ENCODE measurements around the gene CREB5. TPM values are rescaled to one million over a fixed set of nuclear protein-coding genes. Genes with fewer than 3 reads are reported as not detected.

The CREB5 gene
- total and polyA plus RNA-seq, 7 donors: 0.80 to 42.1 (median 4.6) TPM

- H3K4me1 ChIP-seq: no peaks in the 10 kb centered on the region
- no peaks in the 10 kb centered on the region for H3K27me3 ChIP-seq
- H3K4me3 ChIP-seq: no peak overlapping the region
- H3K9me3 ChIP-seq: no peaks in the 10 kb centered on the region
- 77 to 84% methylated on average over 5 of the region's 5 CpGs for WGBS, 2 donors
- DNase-seq: no peak
- H3K36me3 ChIP-seq: no peaks in the 10 kb centered on the region
- no peak overlapping the region for H3K27ac ChIP-seq
- no peak for TF ChIP-seq EP300 (IDR thresholded peaks at IDR 0.05)
- TF ChIP-seq CTCF (IDR thresholded peaks at IDR 0.05): no peak
- TF ChIP-seq POLR2AphosphoS5 (IDR thresholded peaks at IDR 0.05): no peak
- no peak for TF ChIP-seq POLR2A (IDR thresholded peaks at IDR 0.05)
- intact Hi-C loops (cut with DNase I): no loop called here
Measured at GRCh38 chr7:28517206-28517605, 104.9 kb downstream of the CREB5 start.

- DNase-seq: no peak
- WGBS, 2 donors: 91 to 94% methylated on average over 7 of the region's 7 CpGs
- H3K27me3 ChIP-seq: no peaks in the 10 kb centered on the region
- H3K36me3 ChIP-seq: no peaks in the 10 kb centered on the region
- no peaks in the 10 kb centered on the region for H3K4me1 ChIP-seq
- intact Hi-C loops (cut with DNase I): no loop called here
- TF ChIP-seq POLR2AphosphoS5 (IDR thresholded peaks at IDR 0.05): no peak
- TF ChIP-seq POLR2A (IDR thresholded peaks at IDR 0.05): no peak
- no peak for TF ChIP-seq CTCF (IDR thresholded peaks at IDR 0.05)
- no peak for TF ChIP-seq EP300 (IDR thresholded peaks at IDR 0.05)
- H3K27ac ChIP-seq: no peak overlapping the region
- H3K9me3 ChIP-seq: no peaks in the 10 kb centered on the region
- no peak overlapping the region for H3K4me3 ChIP-seq
Measured at GRCh38 chr7:28517606-28518005, 105.3 kb downstream of the CREB5 start.

GRCh38 chr7:28520074-28521015 lies 108.0 kb downstream of the CREB5 start:
- Histone ChIP-seq H3K36me3 (no peaks in the 10 kb centered on the region), H3K27me3 (no peaks in the 10 kb centered on the region), H3K9me3 (no peaks in the 10 kb centered on the region), H3K27ac (no peak overlapping the region), H3K4me1 (no peaks in the 10 kb centered on the region), H3K4me3 (no peak overlapping the region)
- DNase-seq: no peak
- TF ChIP-seq POLR2A (IDR thresholded peaks at IDR 0.05) (no peak), CTCF (IDR thresholded peaks at IDR 0.05) (no peak), EP300 (IDR thresholded peaks at IDR 0.05) (no peak), POLR2AphosphoS5 (IDR thresholded peaks at IDR 0.05) (no peak)
- intact Hi-C loops (cut with DNase I): no loop called here
- 19 to 41% methylated on average over 9 of the region's 9 CpGs for WGBS, 2 donors

- Histone ChIP-seq H3K9me3 (no peaks in the 10 kb centered on the region), H3K4me1 (no peaks in the 10 kb centered on the region), H3K36me3 (no peaks in the 10 kb centered on the region), H3K27ac (no peak overlapping the region), H3K4me3 (no peak overlapping the region), H3K27me3 (no peaks in the 10 kb centered on the region)
- WGBS, 2 donors: 46 to 52% methylated on average over 3 of the region's 3 CpGs
- TF ChIP-seq CTCF (IDR thresholded peaks at IDR 0.05) (no peak), POLR2A (IDR thresholded peaks at IDR 0.05) (no peak), EP300 (IDR thresholded peaks at IDR 0.05) (no peak), POLR2AphosphoS5 (IDR thresholded peaks at IDR 0.05) (no peak)
- intact Hi-C loops (cut with DNase I): no loop called here
- DNase-seq: no peak
Measured at GRCh38 chr7:28524978-28525377, 112.7 kb downstream of the CREB5 start.
